ENCODE data around the gene PLAC9. TPM values are rescaled to one million over a fixed set of nuclear protein-coding genes. Genes with fewer than 3 reads are reported as not detected.

Gene PLAC9
- total and polyA plus RNA-seq, 2 experiments from 2014 or later: 11.4 to 83.3 TPM

GRCh38 chr10:80154978-80155695, 22.6 kb downstream of the PLAC9 start:
- peaks cover 18% of the 10 kb centered on the region for H3K4me1 ChIP-seq (ENCODE audit: insufficient read depth)
- no peak for DNase-seq (ENCODE audit: low spot score)
- TF ChIP-seq CTCF (IDR thresholded peaks at IDR 0.05; ENCODE audit: poor library complexity): no peak
- TF ChIP-seq EZH2 (IDR thresholded peaks at IDR 0.05; ENCODE audit: borderline replicate concordance): no peak
- TF ChIP-seq EZH2phosphoT487 (IDR thresholded peaks at IDR 0.05; ENCODE audit: low read depth, severe bottlenecking, unreplicated experiment): no peak
- no peak overlapping the region for H2AFZ ChIP-seq
- H3K79me2 ChIP-seq: no peaks in the 10 kb centered on the region
- no peak overlapping the region for H3K4me2 ChIP-seq
- no peaks in the 10 kb centered on the region for H3K9me2 ChIP-seq (replicated peaks; ENCODE audit: insufficient read depth)
- no peaks in the 10 kb centered on the region for H3K9me3 ChIP-seq (ENCODE audit: low read depth)
- no peaks in the 10 kb centered on the region for H4K20me1 ChIP-seq (ENCODE audit: insufficient read depth, poor library complexity, severe bottlenecking)
- H3K36me3 ChIP-seq (replicated peaks; ENCODE audit: insufficient read depth, low read depth): no peaks in the 10 kb centered on the region
- no peak overlapping the region for H3K4me3 ChIP-seq
- peak overlapping the region; percentile 79 for H3K27ac ChIP-seq
- 70% methylated on average over 10 of the region's 10 CpGs for WGBS (ENCODE audit: low lambda C conversion rate, missing lambda C conversion rate)
- H3K27me3 ChIP-seq: no peaks in the 10 kb centered on the region

- H4K20me1 ChIP-seq (ENCODE audit: insufficient read depth, poor library complexity, severe bottlenecking): no peaks in the 10 kb centered on the region
- DNase-seq (ENCODE audit: low spot score): no peak
- H3K79me2 ChIP-seq: no peaks in the 10 kb centered on the region
- 87% methylated on average over 8 of the region's 8 CpGs for WGBS (ENCODE audit: low lambda C conversion rate, missing lambda C conversion rate)
- no peaks in the 10 kb centered on the region for H3K27me3 ChIP-seq
- peak overlapping the region; percentile 79 for H3K27ac ChIP-seq
- TF ChIP-seq CTCF (IDR thresholded peaks at IDR 0.05; ENCODE audit: poor library complexity) (no peak), EZH2phosphoT487 (IDR thresholded peaks at IDR 0.05; ENCODE audit: low read depth, severe bottlenecking, unreplicated experiment) (no peak), EZH2 (IDR thresholded peaks at IDR 0.05; ENCODE audit: borderline replicate concordance) (no peak)
- H3K4me3 ChIP-seq: no peak overlapping the region
- H2AFZ ChIP-seq: no peak overlapping the region
- no peaks in the 10 kb centered on the region for H3K9me2 ChIP-seq (replicated peaks; ENCODE audit: insufficient read depth)
- no peak overlapping the region for H3K4me2 ChIP-seq
- no peaks in the 10 kb centered on the region for H3K9me3 ChIP-seq (ENCODE audit: low read depth)
- peaks cover 18% of the 10 kb centered on the region for H3K4me1 ChIP-seq (ENCODE audit: insufficient read depth)
- H3K36me3 ChIP-seq (replicated peaks; ENCODE audit: insufficient read depth, low read depth): no peaks in the 10 kb centered on the region
Observed at GRCh38 chr10:80155696-80156215, 23.2 kb downstream of the PLAC9 start.

- Histone ChIP-seq H3K9me3 (ENCODE audit: low read depth) (no peaks in the 10 kb centered on the region), H3K79me2 (no peaks in the 10 kb centered on the region), H3K4me3 (no peak overlapping the region), H2AFZ (no peak overlapping the region), H3K36me3 (replicated peaks; ENCODE audit: insufficient read depth, low read depth) (no peaks in the 10 kb centered on the region), H4K20me1 (ENCODE audit: insufficient read depth, poor library complexity, severe bottlenecking) (no peaks in the 10 kb centered on the region), H3K4me2 (no peak overlapping the region), H3K4me1 (ENCODE audit: insufficient read depth) (peaks cover 18% of the 10 kb centered on the region), H3K27ac (no peak overlapping the region), H3K27me3 (no peaks in the 10 kb centered on the region), H3K9me2 (replicated peaks; ENCODE audit: insufficient read depth) (no peaks in the 10 kb centered on the region)
- DNase-seq (ENCODE audit: low spot score): no peak
- WGBS (ENCODE audit: low lambda C conversion rate, missing lambda C conversion rate): 93% methylated on average over 5 of the region's 5 CpGs
- TF ChIP-seq EZH2phosphoT487 (IDR thresholded peaks at IDR 0.05; ENCODE audit: low read depth, severe bottlenecking, unreplicated experiment) (no peak), CTCF (IDR thresholded peaks at IDR 0.05; ENCODE audit: poor library complexity) (no peak), EZH2 (IDR thresholded peaks at IDR 0.05; ENCODE audit: borderline replicate concordance) (no peak)
Observed at GRCh38 chr10:80156216-80156615, 23.7 kb downstream of the PLAC9 start.

All from hepatocyte (in vitro differentiated cells).